C4-2B (cell line): ENCODE data around the gene MYMK.

Source experiments
- H3K27ac ChIP-seq: fragments of 450-650 bp; 2 replicates; pipeline ENCODE4 v1.5.1; 2017
- CTCF ChIP-seq: fragments of 450-650 bp; conservative IDR thresholded peaks from 2 replicates; pipeline ENCODE4 v1.5.1; 2017; ENCODE audit warnings: mild to moderate bottlenecking
- ZFX ChIP-seq: fragments of 450-650 bp; IDR thresholded peaks from 2 replicates; pipeline ENCODE4 v1.6.1; 2017

Gene MYMK

GRCh38 chr9:133490865-133491655 lies 33.7 kb downstream of the MYMK start:
- TF ChIP-seq CTCF (no peak), ZFX (no peak)
- H3K27ac ChIP-seq, result no peak overlapping the region

GRCh38 chr9:133490201-133490681 lies 34.5 kb downstream of the MYMK start:
- TF ChIP-seq ZFX (no peak), CTCF (no peak)
- H3K27ac ChIP-seq, result no peak overlapping the region

- no peak for TF ChIP-seq ZFX
- TF ChIP-seq CTCF, result no peak
- H3K27ac ChIP-seq, result no peak overlapping the region
Measured at GRCh38 chr9:133489253-133490190, 35.2 kb downstream of the MYMK start.

- no peak for TF ChIP-seq ZFX
- no peak for TF ChIP-seq CTCF
- H3K27ac ChIP-seq, result no peak overlapping the region
Measured at GRCh38 chr9:133488686-133489252, 36.0 kb downstream of the MYMK start.

- TF ChIP-seq CTCF (no peak), ZFX (no peak)
Measured at GRCh38 chr9:133487331-133487725, 37.4 kb downstream of the MYMK start.

GRCh38 chr9:133485531-133486260 lies 39.1 kb downstream of the MYMK start:
- H3K27ac ChIP-seq, result peak overlapping the region; percentile 53

More at GRCh38 chr9:133487331-133487725, 37.4 kb downstream of the MYMK start:
- H3K27ac ChIP-seq, result no peak overlapping the region

More at GRCh38 chr9:133485531-133486260, 39.1 kb downstream of the MYMK start:
- TF ChIP-seq CTCF (no peak), ZFX (no peak)
